ENCODE results near the gene CNNM4. TPM values are rescaled to one million over a fixed set of nuclear protein-coding genes. Genes with fewer than 3 reads are reported as not detected.

CNNM4 gene
- total RNA-seq, 1 experiment from 2014 or later, result 12.5 TPM

DNA sequence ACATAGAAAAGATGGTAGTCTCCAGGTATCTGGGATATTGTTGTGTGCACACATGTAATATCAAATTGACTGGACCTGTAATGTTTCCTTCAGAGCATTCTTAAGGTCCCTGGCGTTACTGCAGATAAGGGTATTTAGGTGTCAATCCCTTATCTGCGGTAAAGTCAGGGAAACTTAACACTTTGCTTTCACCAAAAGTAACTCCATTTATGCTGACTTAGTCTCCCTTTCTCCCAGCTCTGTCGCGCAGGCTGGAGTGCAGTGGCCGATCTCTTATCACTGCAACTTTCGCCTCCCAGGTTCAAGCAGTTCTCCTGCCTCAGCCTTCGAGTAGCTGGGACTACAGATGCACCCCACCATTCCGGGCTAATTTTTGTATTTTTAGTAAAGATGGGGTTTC lies 57.2 kb downstream of the CNNM4 start:
- no peak overlapping the region for H3K27ac ChIP-seq (ENCODE audit: low read length)
- no peaks in the 10 kb centered on the region for H3K9me2 ChIP-seq (replicated peaks; ENCODE audit: low read length)
- no peaks in the 10 kb centered on the region for H3K36me3 ChIP-seq (ENCODE audit: low read depth, low read length)
- no peak overlapping the region for H3K9ac ChIP-seq (ENCODE audit: low read length)
- H3F3A ChIP-seq (ENCODE audit: low read length, unreplicated experiment), result no peaks in the 10 kb centered on the region
- no peak overlapping the region for H2AFZ ChIP-seq (ENCODE audit: low read length)
- peaks cover 33% of the 10 kb centered on the region for H4K20me1 ChIP-seq (ENCODE audit: low read length)
- peak overlapping the region; percentile 91 for H3K4me2 ChIP-seq (ENCODE audit: low read length)
- ChIA-PET POLR2A (ENCODE audit: unreplicated experiment) (no interaction called here), CTCF (no interaction called here)
- peaks cover 18% of the 10 kb centered on the region for H3K4me1 ChIP-seq (ENCODE audit: insufficient read depth, low read length)
- H3K27me3 ChIP-seq (ENCODE audit: low read length), result no peaks in the 10 kb centered on the region
- DNase-seq, result no peak
- no peaks in the 10 kb centered on the region for H3K9me3 ChIP-seq (ENCODE audit: low read length)
- TF ChIP-seq EZH2phosphoT487 (IDR thresholded peaks at IDR 0.05; ENCODE audit: borderline replicate concordance, low read length) (no peak), EZH2 (IDR thresholded peaks at IDR 0.05; ENCODE audit: low read length, unreplicated experiment) (no peak)
- TF ChIP-seq, protein P1, sequence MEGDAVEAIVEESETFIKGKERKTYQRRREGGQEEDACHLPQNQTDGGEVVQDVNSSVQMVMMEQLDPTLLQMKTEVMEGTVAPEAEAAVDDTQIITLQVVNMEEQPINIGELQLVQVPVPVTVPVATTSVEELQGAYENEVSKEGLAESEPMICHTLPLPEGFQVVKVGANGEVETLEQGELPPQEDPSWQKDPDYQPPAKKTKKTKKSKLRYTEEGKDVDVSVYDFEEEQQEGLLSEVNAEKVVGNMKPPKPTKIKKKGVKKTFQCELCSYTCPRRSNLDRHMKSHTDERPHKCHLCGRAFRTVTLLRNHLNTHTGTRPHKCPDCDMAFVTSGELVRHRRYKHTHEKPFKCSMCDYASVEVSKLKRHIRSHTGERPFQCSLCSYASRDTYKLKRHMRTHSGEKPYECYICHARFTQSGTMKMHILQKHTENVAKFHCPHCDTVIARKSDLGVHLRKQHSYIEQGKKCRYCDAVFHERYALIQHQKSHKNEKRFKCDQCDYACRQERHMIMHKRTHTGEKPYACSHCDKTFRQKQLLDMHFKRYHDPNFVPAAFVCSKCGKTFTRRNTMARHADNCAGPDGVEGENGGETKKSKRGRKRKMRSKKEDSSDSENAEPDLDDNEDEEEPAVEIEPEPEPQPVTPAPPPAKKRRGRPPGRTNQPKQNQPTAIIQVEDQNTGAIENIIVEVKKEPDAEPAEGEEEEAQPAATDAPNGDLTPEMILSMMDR (conservative IDR thresholded peaks at IDR 0.05; ENCODE audit: low read depth, low read length), result no peak
- peaks cover 54% of the 10 kb centered on the region for H3K79me2 ChIP-seq (ENCODE audit: low read length)
- BruUV-seq (replicated peaks), result TSS peak; percentile 36
- no peak for ATAC-seq
- H3K4me3 ChIP-seq (ENCODE audit: low read length), result peak overlapping the region; percentile 69
- intact Hi-C loops (cut with micrococcal nuclease), result loop anchor here (5.0 kb wide), 1 partner anchor 76 kb away; the partner anchor contains the start of gene LMAN2L

DNA sequence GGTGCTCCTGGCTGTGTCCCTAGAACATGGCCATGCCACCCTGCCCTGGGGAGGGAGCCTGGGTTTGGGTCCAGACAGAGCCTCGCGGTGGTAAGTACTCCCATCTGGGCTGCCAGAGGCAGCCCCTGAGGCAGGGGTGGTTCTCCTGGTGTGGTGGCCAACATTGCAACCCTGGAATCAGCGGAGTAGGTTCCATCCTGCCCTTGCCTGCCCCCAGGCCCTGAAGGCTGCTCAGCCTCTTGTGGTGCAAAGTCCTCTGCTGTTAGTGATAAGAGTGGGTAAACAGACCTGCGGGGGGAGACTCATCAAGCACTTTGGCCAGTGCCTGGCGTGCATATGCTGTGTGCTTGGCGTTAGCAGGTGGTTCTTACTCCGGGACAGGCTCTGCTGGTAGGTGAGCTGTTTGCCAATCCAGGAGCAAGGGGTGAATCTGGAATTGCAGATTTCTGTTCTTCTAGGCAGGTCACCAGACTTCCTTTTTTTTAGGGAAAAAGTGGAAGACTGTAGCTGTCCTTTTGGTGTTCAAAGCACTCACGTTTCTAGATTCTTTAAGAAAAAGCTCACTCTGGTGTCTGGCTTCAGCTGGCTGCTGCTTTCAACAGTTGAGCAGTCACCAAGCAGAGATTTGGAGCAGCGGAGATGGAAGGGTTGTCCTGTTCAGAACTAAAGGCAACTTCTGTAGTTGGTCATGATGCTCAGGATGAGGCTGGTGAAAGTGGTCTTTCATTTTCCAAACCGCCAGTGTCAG lies 58.6 kb downstream of the CNNM4 start:
- Histone ChIP-seq H3F3A (ENCODE audit: low read length, unreplicated experiment) (no peaks in the 10 kb centered on the region), H3K9me3 (ENCODE audit: low read length) (no peaks in the 10 kb centered on the region), H3K79me2 (ENCODE audit: low read length) (peaks cover 63% of the 10 kb centered on the region), H3K4me3 (ENCODE audit: low read length) (no peak overlapping the region), H3K36me3 (ENCODE audit: low read depth, low read length) (no peaks in the 10 kb centered on the region), H3K4me1 (ENCODE audit: insufficient read depth, low read length) (peaks cover 28% of the 10 kb centered on the region), H3K27ac (ENCODE audit: low read length) (no peak overlapping the region), H3K9me2 (replicated peaks; ENCODE audit: low read length) (no peaks in the 10 kb centered on the region), H3K4me2 (ENCODE audit: low read length) (peak overlapping the region; percentile 91; the same call in 1 of the 2 replicates), H3K27me3 (ENCODE audit: low read length) (no peaks in the 10 kb centered on the region), H2AFZ (ENCODE audit: low read length) (no peak overlapping the region), H3K9ac (ENCODE audit: low read length) (no peak overlapping the region), H4K20me1 (ENCODE audit: low read length) (peaks cover 43% of the 10 kb centered on the region)
- TF ChIP-seq EZH2 (IDR thresholded peaks at IDR 0.05; ENCODE audit: low read length, unreplicated experiment) (no peak), EZH2phosphoT487 (IDR thresholded peaks at IDR 0.05; ENCODE audit: borderline replicate concordance, low read length) (no peak)
- TF ChIP-seq, protein P1 (conservative IDR thresholded peaks at IDR 0.05; ENCODE audit: low read depth, low read length), result no peak
- ATAC-seq (no peak), DNase-seq (no peak)
- ChIA-PET POLR2A (ENCODE audit: unreplicated experiment) (no interaction called here), CTCF (no interaction called here)
- intact Hi-C loops (cut with micrococcal nuclease), result loop anchor here (5.0 kb wide), 1 partner anchor 77 kb away; the partner anchor contains the start of gene LMAN2L
- BruUV-seq (replicated peaks), result no TSS peak

DNA sequence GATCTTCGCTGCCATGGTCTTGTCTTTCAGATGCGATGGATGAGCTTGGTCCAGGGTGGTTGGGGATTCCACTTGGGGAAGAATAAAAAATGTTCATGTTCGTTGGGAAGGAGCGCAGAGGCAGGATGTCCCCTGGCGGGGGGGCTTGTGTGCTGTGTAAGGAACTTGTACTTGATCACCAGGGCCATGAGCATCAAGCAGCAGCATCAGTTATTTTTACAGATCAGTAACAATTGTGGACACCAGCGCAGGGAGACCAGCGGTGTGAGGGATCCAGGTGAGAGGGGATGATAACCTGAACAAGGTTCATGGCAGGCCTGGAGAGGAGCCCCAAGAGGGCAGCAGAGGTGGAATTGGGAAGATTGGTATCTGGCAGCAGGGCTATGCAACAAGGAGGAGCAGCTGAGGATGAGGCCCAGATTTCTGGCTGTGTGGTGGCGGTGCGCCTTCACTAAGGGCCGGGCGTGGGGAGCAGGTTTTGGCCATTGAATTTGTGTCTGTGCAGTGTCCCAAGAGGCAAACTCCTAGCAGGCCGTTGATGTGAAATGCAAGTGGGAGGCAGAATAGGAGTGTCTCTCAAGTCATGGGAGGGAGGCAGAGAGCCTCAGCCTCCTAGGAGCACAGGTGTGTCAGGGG lies 59.3 kb downstream of the CNNM4 start:
- DNase-seq (no peak), ATAC-seq (no peak)
- CTCF ChIA-PET, result no interaction called here
- TF ChIP-seq, protein P1 (conservative IDR thresholded peaks at IDR 0.05; ENCODE audit: low read depth, low read length), result no peak
- no peak for TF ChIP-seq EZH2 (IDR thresholded peaks at IDR 0.05; ENCODE audit: low read length, unreplicated experiment)
- TF ChIP-seq EZH2phosphoT487 (IDR thresholded peaks at IDR 0.05; ENCODE audit: borderline replicate concordance, low read length), result no peak
- no peak overlapping the region for H2AFZ ChIP-seq (ENCODE audit: low read length)
- H3F3A ChIP-seq (ENCODE audit: low read length, unreplicated experiment), result no peaks in the 10 kb centered on the region
- H3K4me2 ChIP-seq (ENCODE audit: low read length), result no peak overlapping the region
- no peak overlapping the region for H3K9ac ChIP-seq (ENCODE audit: low read length)
- H3K9me3 ChIP-seq (ENCODE audit: low read length), result no peaks in the 10 kb centered on the region
- intact Hi-C loops (cut with micrococcal nuclease), result loop anchor here (5.0 kb wide), 1 partner anchor 78 kb away; the partner anchor contains the start of gene LMAN2L
- H4K20me1 ChIP-seq (ENCODE audit: low read length), result peaks cover 47% of the 10 kb centered on the region
- H3K4me3 ChIP-seq (ENCODE audit: low read length), result no peak overlapping the region
- POLR2A ChIA-PET (ENCODE audit: unreplicated experiment), result no interaction called here
- no peaks in the 10 kb centered on the region for H3K36me3 ChIP-seq (ENCODE audit: low read depth, low read length)
- no peaks in the 10 kb centered on the region for H3K27me3 ChIP-seq (ENCODE audit: low read length)
- H3K27ac ChIP-seq (ENCODE audit: low read length), result no peak overlapping the region
- BruUV-seq (replicated peaks), result no TSS peak
- peaks cover 30% of the 10 kb centered on the region for H3K4me1 ChIP-seq (ENCODE audit: insufficient read depth, low read length)
- no peaks in the 10 kb centered on the region for H3K9me2 ChIP-seq (replicated peaks; ENCODE audit: low read length)
- H3K79me2 ChIP-seq (ENCODE audit: low read length), result peaks cover 70% of the 10 kb centered on the region
